ENCODE results near the gene ITGB3. TPM values are rescaled to one million over a fixed set of nuclear protein-coding genes. Genes with fewer than 3 reads are reported as not detected.

The ITGB3 gene
- total and polyA plus RNA-seq, 9 of the 15 experiments (the other 6 are each of a cell fraction or from before 2014, with no cell fraction given) = 0.08 to 2.6 (median 0.62) TPM; not detected in 1

DNA sequence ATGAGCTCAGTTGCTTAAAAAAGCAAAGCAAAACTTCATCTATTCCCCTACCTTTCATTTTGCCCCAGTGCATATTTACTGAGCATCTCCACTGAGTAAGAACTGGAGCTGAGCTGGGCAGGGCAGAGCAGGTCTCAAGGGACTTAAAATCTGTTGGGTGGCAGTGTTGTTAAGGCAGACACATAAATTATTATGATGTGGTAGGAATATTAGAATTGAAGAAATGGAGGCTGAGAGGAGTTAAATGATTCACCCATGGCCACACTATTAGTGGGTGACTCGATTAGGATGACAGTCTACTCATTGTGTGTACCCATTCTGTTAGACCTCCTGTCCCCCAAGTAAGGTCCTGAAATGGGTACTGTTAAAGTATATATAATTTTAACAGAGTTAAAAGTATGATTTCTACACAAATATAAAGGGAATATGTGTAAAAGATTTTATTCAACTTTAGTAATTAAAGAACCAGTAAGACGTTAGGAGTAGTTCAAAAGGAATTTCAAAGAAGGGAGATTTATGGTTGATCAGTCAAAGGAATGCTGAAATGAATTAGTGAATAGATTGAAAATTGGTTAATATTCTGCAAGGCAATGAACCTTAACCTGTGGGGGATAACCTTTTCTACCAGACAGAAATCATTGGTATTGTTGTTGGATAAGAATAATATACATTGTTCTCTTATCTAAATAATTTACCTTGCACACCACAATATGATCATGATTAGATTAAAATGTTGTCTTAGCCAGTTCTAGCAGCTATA, 17.5 kb downstream of the ITGB3 start:
- DNase-seq (ENCODE audit: extremely low read depth in 1 of 4, low spot score in 3 of 4) (no peak), ATAC-seq (no peak), FAIRE-seq (no peak)
- Histone ChIP-seq H3K4me2 (ENCODE audit: insufficient read depth, low read length) (no peak overlapping the region), H3K36me3 (ENCODE audit: control insufficient read depth, insufficient read depth, low read length) (no peaks in the 10 kb centered on the region), H3K9me3 (replicated peaks; ENCODE audit: control insufficient read depth, insufficient read depth, low read depth, low read length) (no peaks in the 10 kb centered on the region), H3K79me2 (ENCODE audit: control insufficient read depth, insufficient read depth, low read length) (no peaks in the 10 kb centered on the region), H3K4me1 (replicated peaks in 1 of 2; ENCODE audit: control insufficient read depth in 2 of 2, insufficient read depth in 2 of 2, low read length in 2 of 2) (peaks cover 18 to 28% of the 10 kb centered on the region in 2 experiments), H3K4me3 (no peak overlapping the region), H3K27me3 (ENCODE audit: control insufficient read depth in 2 of 2, insufficient read depth in 2 of 2, low read length in 2 of 2) (no peaks in the 10 kb centered on the region), H3K27ac (ENCODE audit: extremely low read depth, low read depth, low read length) (no peak overlapping the region), H3K9ac (ENCODE audit: insufficient read depth in 1 of 2, low read depth in 2 of 2, low read length in 2 of 2) (no peak overlapping the region), H3K9me1 (ENCODE audit: control insufficient read depth, insufficient read depth, low read length) (peaks cover under 1% of the 10 kb centered on the region), H2AFZ (ENCODE audit: low read depth, low read length) (no peak overlapping the region), H4K20me1 (replicated peaks; ENCODE audit: control insufficient read depth, insufficient read depth, low read length) (no peaks in the 10 kb centered on the region)
- in situ Hi-C loops (cut with MboI) = no loop called here
- CTCF ChIA-PET (ENCODE audit: low intra/inter-chr PET ratio) = no interaction called here
- WGBS (ENCODE audit: insufficient coverage, low coverage, missing lambda C conversion rate) = 50% methylated on average over 2 of the region's 2 CpGs
- BruUV-seq (replicated peaks) = no TSS peak
- intact Hi-C loops (cut with micrococcal nuclease) = no loop called here
- TF ChIP-seq, protein P1, sequence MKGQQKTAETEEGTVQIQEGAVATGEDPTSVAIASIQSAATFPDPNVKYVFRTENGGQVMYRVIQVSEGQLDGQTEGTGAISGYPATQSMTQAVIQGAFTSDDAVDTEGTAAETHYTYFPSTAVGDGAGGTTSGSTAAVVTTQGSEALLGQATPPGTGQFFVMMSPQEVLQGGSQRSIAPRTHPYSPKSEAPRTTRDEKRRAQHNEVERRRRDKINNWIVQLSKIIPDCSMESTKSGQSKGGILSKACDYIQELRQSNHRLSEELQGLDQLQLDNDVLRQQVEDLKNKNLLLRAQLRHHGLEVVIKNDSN (CRISPR knock-in tag; IDR thresholded peaks at IDR 0.05) = no peak
- no peak for TF ChIP-seq CAMTA2 (CRISPR knock-in tag; conservative IDR thresholded peaks at IDR 0.05)
- TF ChIP-seq STAT5B (CRISPR knock-in tag; IDR thresholded peaks at IDR 0.05) = no peak
- TF ChIP-seq, protein P2, sequence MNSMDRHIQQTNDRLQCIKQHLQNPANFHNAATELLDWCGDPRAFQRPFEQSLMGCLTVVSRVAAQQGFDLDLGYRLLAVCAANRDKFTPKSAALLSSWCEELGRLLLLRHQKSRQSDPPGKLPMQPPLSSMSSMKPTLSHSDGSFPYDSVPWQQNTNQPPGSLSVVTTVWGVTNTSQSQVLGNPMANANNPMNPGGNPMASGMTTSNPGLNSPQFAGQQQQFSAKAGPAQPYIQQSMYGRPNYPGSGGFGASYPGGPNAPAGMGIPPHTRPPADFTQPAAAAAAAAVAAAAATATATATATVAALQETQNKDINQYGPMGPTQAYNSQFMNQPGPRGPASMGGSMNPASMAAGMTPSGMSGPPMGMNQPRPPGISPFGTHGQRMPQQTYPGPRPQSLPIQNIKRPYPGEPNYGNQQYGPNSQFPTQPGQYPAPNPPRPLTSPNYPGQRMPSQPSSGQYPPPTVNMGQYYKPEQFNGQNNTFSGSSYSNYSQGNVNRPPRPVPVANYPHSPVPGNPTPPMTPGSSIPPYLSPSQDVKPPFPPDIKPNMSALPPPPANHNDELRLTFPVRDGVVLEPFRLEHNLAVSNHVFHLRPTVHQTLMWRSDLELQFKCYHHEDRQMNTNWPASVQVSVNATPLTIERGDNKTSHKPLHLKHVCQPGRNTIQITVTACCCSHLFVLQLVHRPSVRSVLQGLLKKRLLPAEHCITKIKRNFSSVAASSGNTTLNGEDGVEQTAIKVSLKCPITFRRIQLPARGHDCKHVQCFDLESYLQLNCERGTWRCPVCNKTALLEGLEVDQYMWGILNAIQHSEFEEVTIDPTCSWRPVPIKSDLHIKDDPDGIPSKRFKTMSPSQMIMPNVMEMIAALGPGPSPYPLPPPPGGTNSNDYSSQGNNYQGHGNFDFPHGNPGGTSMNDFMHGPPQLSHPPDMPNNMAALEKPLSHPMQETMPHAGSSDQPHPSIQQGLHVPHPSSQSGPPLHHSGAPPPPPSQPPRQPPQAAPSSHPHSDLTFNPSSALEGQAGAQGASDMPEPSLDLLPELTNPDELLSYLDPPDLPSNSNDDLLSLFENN (IDR thresholded peaks at IDR 0.05; ENCODE audit: low read depth in 2 of 2, low read length in 2 of 2) = no peak
- no peak for TF ChIP-seq ZNF184 (CRISPR knock-in tag; IDR thresholded peaks at IDR 0.05)
- no peak for TF ChIP-seq SIX5 (IDR thresholded peaks at IDR 0.05; ENCODE audit: borderline replicate concordance in 1 of 2, insufficient read depth in 1 of 2, low read depth in 1 of 2, low read length in 2 of 2)
- no peak for TF ChIP-seq ZNF140 (CRISPR knock-in tag; IDR thresholded peaks at IDR 0.05)
- TF ChIP-seq SPI1 (IDR thresholded peaks at IDR 0.05; ENCODE audit: borderline replicate concordance, low read depth, low read length) = no peak
- TF ChIP-seq, protein P3, sequence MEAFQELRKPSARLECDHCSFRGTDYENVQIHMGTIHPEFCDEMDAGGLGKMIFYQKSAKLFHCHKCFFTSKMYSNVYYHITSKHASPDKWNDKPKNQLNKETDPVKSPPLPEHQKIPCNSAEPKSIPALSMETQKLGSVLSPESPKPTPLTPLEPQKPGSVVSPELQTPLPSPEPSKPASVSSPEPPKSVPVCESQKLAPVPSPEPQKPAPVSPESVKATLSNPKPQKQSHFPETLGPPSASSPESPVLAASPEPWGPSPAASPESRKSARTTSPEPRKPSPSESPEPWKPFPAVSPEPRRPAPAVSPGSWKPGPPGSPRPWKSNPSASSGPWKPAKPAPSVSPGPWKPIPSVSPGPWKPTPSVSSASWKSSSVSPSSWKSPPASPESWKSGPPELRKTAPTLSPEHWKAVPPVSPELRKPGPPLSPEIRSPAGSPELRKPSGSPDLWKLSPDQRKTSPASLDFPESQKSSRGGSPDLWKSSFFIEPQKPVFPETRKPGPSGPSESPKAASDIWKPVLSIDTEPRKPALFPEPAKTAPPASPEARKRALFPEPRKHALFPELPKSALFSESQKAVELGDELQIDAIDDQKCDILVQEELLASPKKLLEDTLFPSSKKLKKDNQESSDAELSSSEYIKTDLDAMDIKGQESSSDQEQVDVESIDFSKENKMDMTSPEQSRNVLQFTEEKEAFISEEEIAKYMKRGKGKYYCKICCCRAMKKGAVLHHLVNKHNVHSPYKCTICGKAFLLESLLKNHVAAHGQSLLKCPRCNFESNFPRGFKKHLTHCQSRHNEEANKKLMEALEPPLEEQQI (IDR thresholded peaks at IDR 0.05) = no peak
- POLR2A ChIA-PET = interaction anchor here (0.7 to 1.2 kb wide), 2 partner anchors 14 to 107 kb away, joined by 3 to 5 read pairs; no protein-coding TSS in a partner anchor
